Tibial nerve (tissue), 4 donors: Measurements from ENCODE around the gene MAPK10. TPM values are rescaled to one million over a fixed set of nuclear protein-coding genes. Genes with fewer than 3 reads are reported as not detected.

Source experiments
- DNase-seq, 2 donors: peaks; one replicate each; pipeline ENCODE4 v3.0.0-alpha.2; 2019; ENCODE audit warnings: low spot score in 2 of 2
- H3K27ac ChIP-seq, 4 donors: fragments of 200-600 bp; sonication (generic) in 3 of 4; one replicate each; pipeline ENCODE4 v1.5.1; 2017 to 2019; ENCODE audit warnings: mild to moderate bottlenecking in 1 of 4
- H3K27me3 ChIP-seq, 2 donors: fragments of 200-600 bp; sonication (generic) in 1 of 2; one replicate each; pipeline versions ENCODE4 v1.5.1 to v1.6.0; 2017 to 2019
- H3K36me3 ChIP-seq, 3 donors: fragments of 200-600 bp; sonication (generic); one replicate each; pipeline ENCODE4 v1.5.1; 2018 to 2019
- H3K4me1 ChIP-seq, 4 donors: fragments of 200-600 bp; sonication (generic) in 3 of 4; one replicate each; pipeline ENCODE4 v1.5.1; 2017 to 2019
- H3K4me3 ChIP-seq, 4 donors: fragments of 200-600 bp; sonication (generic) in 3 of 4; one replicate each; pipeline ENCODE4 v1.5.1; 2017 to 2019; ENCODE audit warnings: mild to moderate bottlenecking in 1 of 4, moderate library complexity in 1 of 4
- H3K9me3 ChIP-seq, 4 donors: fragments of 200-600 bp; sonication (generic) in 3 of 4; one replicate each; pipeline ENCODE4 v1.5.1; 2017 to 2019
- CTCF ChIP-seq, 5 experiments: fragments of 200-600 bp in 3 of 5; fragments of 450-650 bp in 2 of 5; sonication (generic) in 3 of 5; IDR thresholded peaks; one replicate each; pipeline ENCODE4 v1.5.1; 2016 to 2019; ENCODE audit warnings: antibody characterized with exemption in 5 of 5, mild to moderate bottlenecking in 3 of 5, moderate library complexity in 2 of 5
- EP300 ChIP-seq, 2 donors: sonication (generic); formaldehyde crosslinking; IDR thresholded peaks; one replicate each; pipeline ENCODE4 v1.6.1; 2017; ENCODE audit warnings: antibody characterized with exemption in 2 of 2, mild to moderate bottlenecking in 1 of 2
- POLR2A ChIP-seq, 2 donors: fragments of 450-650 bp; IDR thresholded peaks; one replicate each; pipeline ENCODE4 v1.6.1; 2017; ENCODE audit warnings: antibody characterized with exemption in 2 of 2, mild to moderate bottlenecking in 2 of 2, moderate library complexity in 2 of 2
- WGBS, 2 donors: methylation state at CpG; one replicate each; pipeline ENCODE4 v1.1.5; 2018; 5-methylcytosine and 5-hydroxymethylcytosine counted together
- total RNA-seq, 4 donors: library from RNA; depleted of rRNA; stranded (reverse); fragments of >200 nt; gene quantifications; one replicate each; pipeline ENCODE4 v1.1.0, GENCODE V29; 2016

The MAPK10 gene
- total RNA-seq, 4 donors from 2014 or later = 20.7 to 34.5 (median 28.0) TPM

GRCh38 chr4:86019906-86020305, 339.9 kb downstream of the MAPK10 start:
- DNase-seq = no peak
- Histone ChIP-seq H3K4me3 (no peak overlapping the region), H3K4me1 (no peaks in the 10 kb centered on the region), H3K27me3 (no peaks in the 10 kb centered on the region), H3K9me3 (no peaks in the 10 kb centered on the region), H3K36me3 (no peaks in the 10 kb centered on the region), H3K27ac (no peak overlapping the region)
- TF ChIP-seq POLR2A (IDR thresholded peaks at IDR 0.05) (no peak), EP300 (IDR thresholded peaks at IDR 0.05) (no peak), CTCF (IDR thresholded peaks at IDR 0.05) (no peak)

DNA sequence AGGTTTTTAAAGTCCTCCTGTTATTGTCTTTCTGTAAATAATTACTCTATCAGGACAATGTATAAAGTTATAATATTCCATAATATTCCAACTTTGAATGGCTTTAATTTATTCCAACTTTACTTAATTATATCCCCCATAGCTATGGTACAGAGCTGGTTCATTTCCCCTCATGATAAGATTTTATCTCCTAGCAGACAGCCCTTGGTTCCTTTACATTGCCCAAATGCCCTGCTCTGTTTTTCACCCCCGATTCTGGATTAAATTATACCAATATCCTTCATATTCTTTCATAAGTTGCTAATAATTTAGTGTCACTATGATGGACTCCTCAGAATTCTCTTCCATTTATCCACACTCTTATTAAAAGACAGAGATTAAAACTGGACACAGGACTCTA, 340.5 kb downstream of the MAPK10 start:
- no peaks in the 10 kb centered on the region for H3K27me3 ChIP-seq
- H3K36me3 ChIP-seq = no peaks in the 10 kb centered on the region
- no peaks in the 10 kb centered on the region for H3K9me3 ChIP-seq
- no peak overlapping the region for H3K27ac ChIP-seq
- TF ChIP-seq POLR2A (IDR thresholded peaks at IDR 0.05) (no peak), EP300 (IDR thresholded peaks at IDR 0.05) (no peak), CTCF (IDR thresholded peaks at IDR 0.05) (no peak)
- DNase-seq = no peak
- no peak overlapping the region for H3K4me3 ChIP-seq
- H3K4me1 ChIP-seq = no peaks in the 10 kb centered on the region
- 98% methylated on average over 1 of the region's 1 CpG for whole genome bisulfite sequencing, 2 donors

DNA sequence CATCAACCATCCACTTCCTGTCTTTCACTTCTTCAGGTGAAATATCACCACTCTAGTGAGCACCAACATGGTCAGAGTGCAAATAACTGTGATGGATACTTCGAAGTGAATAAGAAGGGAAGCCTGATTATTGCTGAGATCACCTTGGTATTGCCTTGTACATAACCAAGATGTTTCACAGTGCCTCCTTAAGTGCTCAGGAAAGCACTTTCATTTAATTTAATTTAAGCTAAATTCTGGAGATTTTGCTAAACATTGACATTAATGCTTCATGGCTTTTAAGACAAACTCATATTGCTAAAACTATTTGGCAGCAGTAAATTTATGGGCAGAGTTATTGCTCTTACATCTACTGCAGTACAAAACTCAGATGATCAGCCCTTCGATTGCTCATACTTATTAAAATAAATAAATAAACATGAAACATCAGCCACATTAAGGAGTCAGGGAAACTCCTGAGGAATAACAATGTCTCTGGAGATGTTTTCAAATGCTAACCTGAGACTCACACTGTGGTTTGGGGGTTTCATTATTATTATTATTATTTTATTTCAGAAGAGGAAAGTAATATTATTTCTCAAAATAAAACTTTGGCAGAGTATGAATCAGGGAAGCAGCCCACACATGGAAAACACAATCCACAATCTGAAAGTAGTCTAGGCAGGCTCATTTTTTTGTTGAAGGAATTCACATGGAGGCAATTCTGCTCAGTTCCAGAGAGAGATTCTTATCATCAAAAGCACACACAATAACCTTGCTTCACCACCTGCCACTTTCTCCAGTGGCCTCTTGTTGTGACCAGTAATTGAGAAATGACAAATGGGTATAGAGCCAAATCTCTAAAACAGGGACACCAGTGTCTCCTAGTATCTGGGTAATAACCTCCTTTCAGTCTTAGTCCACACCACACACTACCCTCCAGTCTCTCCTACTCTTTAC, 344.2 kb downstream of the MAPK10 start:
- Histone ChIP-seq H3K27me3 (no peaks in the 10 kb centered on the region), H3K4me1 (peaks cover 0 to 15% (median 0%) of the 10 kb centered on the region in 4 donors), H3K36me3 (no peaks in the 10 kb centered on the region), H3K27ac (no peak overlapping the region), H3K9me3 (no peaks in the 10 kb centered on the region), H3K4me3 (no peak overlapping the region)
- WGBS, 2 donors = 66 to 79% methylated on average over 2 of the region's 2 CpGs
- no peak for DNase-seq
- TF ChIP-seq CTCF (IDR thresholded peaks at IDR 0.05) = no peak
- TF ChIP-seq EP300 (IDR thresholded peaks at IDR 0.05) = no peak
- TF ChIP-seq POLR2A (IDR thresholded peaks at IDR 0.05) = no peak

GRCh38 chr4:86014599-86014998, 345.3 kb downstream of the MAPK10 start:
- WGBS, 2 donors = 84 to 90% methylated on average over 5 of the region's 5 CpGs
- TF ChIP-seq CTCF (IDR thresholded peaks at IDR 0.05) (no peak), EP300 (IDR thresholded peaks at IDR 0.05) (no peak), POLR2A (IDR thresholded peaks at IDR 0.05) (no peak)
- no peak for DNase-seq

DNA sequence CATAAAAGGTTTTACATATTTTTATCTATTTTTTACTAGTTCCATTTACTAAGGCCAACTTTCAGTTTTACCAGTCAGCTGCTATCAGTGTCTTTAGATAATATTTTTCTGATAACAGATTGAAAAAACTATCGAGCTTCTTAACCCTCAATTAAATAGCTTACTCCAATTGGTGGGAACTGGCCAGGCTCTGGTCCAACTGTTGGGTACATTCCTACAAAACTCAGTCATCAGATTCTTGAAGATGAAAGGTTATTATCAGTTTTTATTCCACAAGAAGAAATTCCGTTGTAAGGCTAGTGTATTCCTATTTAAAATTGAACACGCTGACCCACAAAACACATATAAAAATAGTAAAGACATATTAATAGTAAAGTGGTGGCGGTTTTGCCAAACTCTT, 346.2 kb downstream of the MAPK10 start:
- H3K4me3 ChIP-seq = no peak overlapping the region
- DNase-seq = no peak
- H3K9me3 ChIP-seq = no peaks in the 10 kb centered on the region
- 58 to 60% methylated on average over 4 of the region's 4 CpGs for WGBS, 2 donors
- H3K4me1 ChIP-seq = peaks cover 0 to 15% (median 0%) of the 10 kb centered on the region in 4 donors
- TF ChIP-seq POLR2A (IDR thresholded peaks at IDR 0.05) (no peak), CTCF (IDR thresholded peaks at IDR 0.05) (no peak), EP300 (IDR thresholded peaks at IDR 0.05) (no peak)
- no peaks in the 10 kb centered on the region for H3K36me3 ChIP-seq
- no peak overlapping the region for H3K27ac ChIP-seq
- no peaks in the 10 kb centered on the region for H3K27me3 ChIP-seq

More at GRCh38 chr4:86014599-86014998, 345.3 kb downstream of the MAPK10 start:
- no peak overlapping the region for H3K4me3 ChIP-seq
- H3K27me3 ChIP-seq = no peaks in the 10 kb centered on the region
- no peaks in the 10 kb centered on the region for H3K9me3 ChIP-seq
- H3K36me3 ChIP-seq = no peaks in the 10 kb centered on the region
- no peak overlapping the region for H3K27ac ChIP-seq
- peaks cover 0 to 15% (median 0%) of the 10 kb centered on the region in 4 donors for H3K4me1 ChIP-seq
